Stimulated activated CD4-positive, alpha-beta T cell treated with anti-CD3 and anti-CD28 coated beads, Interleukin-4, amount 100 ng/mL, for 48 hours (primary cell): ENCODE measurements around the gene ASB15.
"Not testable (repeated sequence)": the region's sequence is repeated elsewhere in the genome, so short reads cannot be mapped to it uniquely, and the experiment has no call there.

Source experiments
- DNase-seq, 2 donors: peaks; one replicate each; pipeline ENCODE4 v3.0.0-alpha.2; 2020; ENCODE audit warnings: low read depth in 2 of 2

The ASB15 gene

DNA sequence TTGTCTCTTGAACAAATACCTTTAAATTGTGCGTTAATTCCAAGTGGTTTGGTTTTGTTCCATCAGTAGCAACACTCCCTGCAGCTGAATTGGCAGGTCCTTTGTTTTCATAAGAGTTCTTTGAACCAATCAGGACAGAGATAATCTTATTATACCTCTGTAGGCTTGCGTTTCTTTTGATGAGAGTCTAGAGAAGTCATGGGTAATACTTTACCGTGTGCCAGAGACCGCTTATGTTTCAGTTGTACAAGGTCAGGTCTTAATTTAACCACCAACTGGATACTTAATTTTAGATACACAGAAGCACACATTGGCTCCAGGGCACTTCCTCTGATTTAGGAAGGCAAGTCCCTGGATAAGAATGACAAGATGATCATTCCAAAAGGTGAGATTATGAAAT is at the start of gene ASB15:
Gene ASB15 (plus strand): TSS at position 292 of the 400 bp plus-strand sequence. CDS start 12,682 bp downstream, outside the sequence.
- no peak for DNase-seq

DNA sequence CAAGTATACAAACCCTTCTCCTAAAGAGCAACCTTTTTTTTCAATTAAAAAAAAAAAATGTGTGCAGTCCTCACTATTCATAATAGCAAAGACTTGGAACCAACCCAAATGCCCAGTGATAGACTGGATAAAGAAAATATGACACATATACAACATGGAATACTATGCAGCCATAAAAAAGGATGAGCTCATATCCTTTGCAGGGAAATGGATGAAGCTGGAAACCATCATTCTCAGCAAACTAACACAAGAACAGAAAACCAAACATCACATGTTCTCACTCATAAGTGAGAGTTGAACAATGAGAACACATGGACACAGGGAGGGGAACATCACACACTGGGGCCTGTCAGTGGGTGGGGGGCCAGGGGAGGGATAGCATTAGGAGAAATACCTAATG is 49.5 kb upstream of the ASB15 start:
- DNase-seq = not testable (repeated sequence)

DNA sequence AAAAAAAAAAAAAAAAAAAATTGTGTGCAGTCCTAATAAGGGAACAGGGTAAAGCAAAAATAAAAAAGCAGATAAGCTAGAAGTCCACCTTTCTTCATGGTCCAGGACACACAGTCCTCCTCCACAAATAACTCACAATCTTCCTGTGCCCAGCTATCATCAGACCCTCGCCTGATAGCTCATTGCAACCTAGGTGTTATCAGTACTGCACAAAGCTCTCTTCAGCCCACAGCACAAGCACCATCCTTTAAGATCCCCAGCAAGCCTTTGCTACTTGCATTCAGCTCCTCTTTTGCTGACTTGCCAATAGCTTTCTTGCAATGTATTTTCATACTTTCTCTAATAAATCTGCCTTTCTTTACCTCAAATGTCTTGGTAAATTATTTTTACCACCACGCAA is 49.0 kb upstream of the ASB15 start:
- DNase-seq = no peak

DNA sequence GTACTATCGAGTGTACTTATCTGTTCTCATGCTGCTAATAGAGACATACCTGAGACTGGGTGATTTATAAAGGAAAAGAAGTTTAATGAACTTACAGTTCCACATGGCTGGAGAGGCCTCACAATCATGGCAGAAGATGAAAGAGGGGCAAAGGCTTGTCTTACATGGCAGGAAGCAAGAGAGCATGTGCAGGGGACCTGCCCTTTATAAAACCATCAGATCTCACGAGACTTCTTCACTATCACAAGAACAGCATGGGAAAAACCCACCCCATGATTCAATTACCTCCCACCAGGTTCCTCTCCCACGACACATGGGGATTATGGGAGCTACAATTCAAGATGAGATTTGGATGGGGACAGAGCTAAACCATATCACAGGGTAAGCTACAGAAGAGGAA is 48.5 kb upstream of the ASB15 start:
- DNase-seq = no peak

GRCh38 chr7:123555484-123555883 is 46.1 kb upstream of the ASB15 start:
- DNase-seq = no peak

- DNase-seq = no peak
Measured at GRCh38 chr7:123557016-123557397, 44.6 kb upstream of the ASB15 start.

DNA sequence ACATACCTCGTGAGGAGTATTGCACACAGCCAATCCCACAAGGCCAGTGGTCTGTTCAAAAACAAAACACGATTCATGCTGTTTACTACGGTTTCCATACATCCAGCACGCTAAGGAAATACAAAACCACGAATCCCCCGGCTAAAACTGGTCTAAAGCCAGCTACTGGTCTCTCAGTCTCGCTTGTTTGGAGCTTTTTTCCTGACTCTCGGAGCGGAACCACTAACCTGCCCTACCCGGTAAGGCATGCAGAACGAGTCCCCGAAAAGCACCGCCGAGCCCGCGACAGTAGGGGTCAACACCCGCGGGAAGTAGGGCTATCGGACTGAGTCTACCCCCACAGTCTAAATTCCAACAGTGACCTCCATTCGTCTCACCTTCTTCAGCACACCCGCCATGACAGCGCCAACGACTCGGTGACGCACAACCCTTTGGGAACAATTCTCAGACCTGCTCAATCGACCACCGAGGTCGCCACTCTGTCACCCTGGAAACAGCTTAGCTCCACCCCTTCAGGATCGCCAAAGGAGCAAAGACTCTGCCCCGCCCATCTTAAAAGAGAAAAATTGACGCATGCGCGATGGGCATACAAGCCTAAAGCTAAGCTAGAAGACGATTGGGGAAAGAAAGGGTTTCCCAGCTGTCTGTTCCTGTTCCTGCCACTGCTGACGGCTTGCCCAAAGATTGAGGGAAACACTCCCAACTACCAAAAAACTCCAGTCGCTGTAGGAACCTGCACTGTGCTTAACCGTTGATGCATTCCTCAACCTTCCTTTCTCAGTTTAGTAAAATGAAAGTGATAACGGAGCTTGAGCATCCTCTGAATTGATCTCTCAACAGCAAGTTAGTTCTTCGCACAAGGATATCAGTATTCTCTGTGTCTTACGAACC is 44.0 kb upstream of the ASB15 start, which contains the start of gene NDUFA5:
Gene NDUFA5 (minus strand): TSS at position 421 of the 891 bp plus-strand sequence. CDS start 23 bp downstream, at position 398.
- DNase-seq = peak; percentile 88 to 95

GRCh38 chr7:123558289-123558874 is 43.2 kb upstream of the ASB15 start:
- DNase-seq = no peak

GRCh38 chr7:123562121-123562520 is 39.5 kb upstream of the ASB15 start:
- no peak for DNase-seq

- no peak for DNase-seq
Measured at GRCh38 chr7:123569352-123570010, 32.1 kb upstream of the ASB15 start.

DNA sequence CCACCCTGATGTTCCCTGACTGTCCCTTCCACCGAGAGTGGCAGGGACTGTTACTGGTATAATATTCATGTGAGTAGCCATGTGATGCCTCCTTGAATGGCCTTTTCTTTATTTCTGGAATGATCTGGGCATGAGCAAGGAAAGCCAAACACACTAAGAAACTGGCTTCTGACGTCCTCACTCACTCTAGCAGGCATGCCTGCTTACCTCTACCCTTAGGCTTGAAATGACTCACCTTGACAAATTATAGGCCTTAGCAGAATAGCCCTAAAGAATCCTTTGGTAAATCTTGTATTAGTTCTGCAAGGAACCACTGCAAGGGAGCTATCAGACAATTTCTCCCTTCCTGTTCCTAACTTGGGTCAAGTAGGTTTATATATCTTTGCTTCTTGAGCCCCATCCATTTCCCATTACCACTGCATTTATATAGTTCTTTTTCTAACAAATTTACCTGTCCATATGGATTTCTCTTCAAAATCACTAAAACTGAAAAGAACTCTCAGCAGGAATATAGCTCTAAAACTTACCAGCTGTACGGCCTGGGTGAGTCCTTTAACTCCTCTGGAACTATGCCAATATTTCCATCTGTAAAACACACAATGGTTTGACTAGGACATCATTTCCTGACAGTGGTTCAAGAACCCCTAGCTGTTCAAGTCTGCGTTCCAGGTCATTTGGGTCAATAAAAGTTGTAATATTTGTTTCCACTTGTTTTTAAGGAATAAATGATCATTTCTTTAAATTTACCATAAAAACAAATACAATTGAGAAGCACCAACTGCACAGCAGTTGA is 31.0 kb upstream of the ASB15 start:
- DNase-seq = no peak

GRCh38 chr7:123571187-123571586 is 30.4 kb upstream of the ASB15 start:
- DNase-seq = no peak

DNA sequence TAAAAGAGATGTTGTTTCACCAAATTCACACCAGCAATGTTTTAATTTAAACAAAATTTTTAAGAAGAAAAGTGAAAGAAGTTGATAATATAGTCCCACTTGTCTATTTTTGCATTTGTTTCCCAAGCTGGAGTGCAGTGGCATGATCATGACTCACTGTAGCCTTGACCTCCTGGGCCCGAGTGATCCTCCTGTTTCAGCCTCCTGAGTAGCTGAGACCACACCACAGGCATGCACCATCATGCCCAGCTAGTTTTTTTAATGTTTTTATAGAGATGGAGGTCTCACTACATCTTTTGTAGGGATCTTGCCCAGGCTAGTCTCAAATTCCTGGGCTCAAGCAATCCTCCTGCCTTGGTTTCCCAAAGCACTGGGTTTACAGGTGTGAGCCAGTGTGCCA is 29.9 kb upstream of the ASB15 start:
- no peak for DNase-seq

DNA sequence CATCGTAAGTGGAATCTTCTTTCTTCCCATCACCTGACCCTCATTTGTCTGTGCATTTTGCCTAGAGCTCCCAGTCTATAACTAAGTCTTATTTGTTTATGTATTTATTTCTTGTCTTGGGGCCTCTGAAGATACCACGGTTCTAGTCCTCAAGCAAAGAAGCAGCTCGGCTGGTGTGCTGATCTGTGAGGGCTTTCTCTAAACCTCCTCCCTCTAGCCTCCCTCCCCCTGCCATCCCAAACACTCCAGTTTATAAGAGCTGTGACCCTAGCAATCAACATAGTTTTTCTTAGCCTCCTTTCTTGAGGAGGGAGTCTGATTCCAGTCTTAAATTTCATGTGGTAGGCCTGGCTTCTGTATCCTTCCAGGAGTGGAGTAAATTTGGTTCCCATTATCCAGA is 28.3 kb upstream of the ASB15 start:
- DNase-seq = no peak

DNA sequence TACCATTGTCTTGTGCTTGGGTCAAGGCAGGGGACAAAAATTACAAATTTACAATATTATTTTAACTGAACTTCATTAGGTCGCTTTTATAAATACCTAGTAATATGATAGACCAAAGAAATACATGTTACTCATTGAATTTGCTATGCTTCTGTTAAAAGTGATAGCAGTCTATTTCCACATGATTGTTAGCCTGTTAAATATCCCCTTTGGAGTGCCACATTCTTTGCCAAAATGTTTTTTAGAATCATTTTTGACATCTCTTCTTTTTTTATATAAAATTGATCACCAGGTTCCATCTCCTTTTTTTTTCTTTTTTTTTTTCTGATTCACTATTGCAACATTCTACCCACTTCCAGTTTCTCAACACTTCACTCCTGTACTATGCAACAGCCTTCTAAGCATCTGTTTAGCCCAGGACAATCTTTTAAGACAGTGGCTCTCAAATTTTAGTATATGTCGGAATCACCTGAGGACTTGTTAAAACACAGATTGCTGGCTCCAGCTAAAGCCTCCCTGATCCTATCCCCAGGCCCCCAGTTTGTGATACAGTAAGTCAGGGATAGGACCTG is 27.6 kb upstream of the ASB15 start:
- no peak for DNase-seq

GRCh38 chr7:123579416-123579815 is 22.2 kb upstream of the ASB15 start:
- DNase-seq = no peak

DNA sequence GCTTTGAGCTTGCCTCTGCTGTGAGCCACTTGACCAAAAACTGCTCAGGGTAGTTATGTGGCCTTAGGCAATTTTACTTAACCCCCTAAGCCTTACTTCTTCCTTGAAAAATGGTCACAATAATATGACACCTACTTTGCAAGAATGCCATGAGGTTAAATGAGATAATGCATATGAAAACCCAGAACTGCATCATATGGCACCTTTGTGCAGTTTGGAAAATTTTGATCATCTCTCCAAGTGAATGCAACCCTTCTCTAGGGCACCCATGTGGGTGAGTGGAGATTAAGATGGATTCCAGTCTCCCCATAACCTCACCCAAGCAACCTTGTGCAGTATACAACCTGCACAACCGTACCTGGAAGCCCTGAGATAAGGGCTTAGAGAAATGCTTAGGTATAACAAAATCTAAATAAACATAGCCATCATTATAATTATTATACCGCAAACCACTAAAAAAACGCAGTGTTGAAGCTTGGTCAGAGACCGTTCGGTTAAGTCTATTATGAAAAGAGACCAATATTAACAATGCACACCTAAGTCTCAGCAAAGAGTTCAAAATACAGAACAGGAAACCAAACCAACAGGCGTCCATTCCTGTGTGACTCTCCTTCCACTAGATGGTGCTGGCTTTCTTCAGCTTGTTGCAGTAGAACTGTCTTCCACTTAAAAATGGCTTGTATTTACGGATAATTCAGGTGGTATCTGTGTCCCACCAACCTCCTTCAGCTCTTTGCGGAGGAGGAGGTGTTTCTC is 21.0 kb upstream of the ASB15 start:
- DNase-seq = no peak

DNA sequence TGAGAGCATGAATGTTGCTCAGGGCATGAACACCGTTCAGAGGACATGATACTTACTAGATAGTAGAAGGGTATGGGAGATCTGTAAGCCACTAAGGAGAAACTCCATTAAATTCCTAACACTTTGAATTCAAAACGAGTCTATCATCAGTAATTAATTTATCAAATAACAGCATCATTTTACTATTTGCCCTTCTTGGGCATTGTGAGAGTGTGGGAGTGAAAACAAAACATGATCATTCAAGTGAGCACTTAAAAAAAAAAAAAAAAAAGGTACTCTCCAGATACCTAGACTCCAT is 20.5 kb upstream of the ASB15 start:
- DNase-seq = no peak

GRCh38 chr7:123583821-123584220 is 17.8 kb upstream of the ASB15 start:
- DNase-seq = no peak

- DNase-seq = no peak
Measured at GRCh38 chr7:123588376-123588775, 13.2 kb upstream of the ASB15 start.

GRCh38 chr7:123594813-123595241 is 6.8 kb upstream of the ASB15 start:
- DNase-seq = no peak
